B cell (primary cell): ENCODE data around the gene GHR.

Experiments
- EZH2 ChIP-seq: IDR thresholded peaks from 2 replicates; pipeline ENCODE4 v1.6.1; 2012; ENCODE audit warnings: borderline replicate concordance, low read depth, mild to moderate bottlenecking, moderate library complexity, low read length; ENCODE audit not compliant: insufficient read depth, poor library complexity, severe bottlenecking
- TF ChIP-seq, protein P1 (sequence below): fragments of 200-600 bp; IDR thresholded peaks from one replicate; pipeline ENCODE4 v1.8.0; 2022; ENCODE audit warnings: antibody characterized with exemption, mild to moderate bottlenecking

DNA sequence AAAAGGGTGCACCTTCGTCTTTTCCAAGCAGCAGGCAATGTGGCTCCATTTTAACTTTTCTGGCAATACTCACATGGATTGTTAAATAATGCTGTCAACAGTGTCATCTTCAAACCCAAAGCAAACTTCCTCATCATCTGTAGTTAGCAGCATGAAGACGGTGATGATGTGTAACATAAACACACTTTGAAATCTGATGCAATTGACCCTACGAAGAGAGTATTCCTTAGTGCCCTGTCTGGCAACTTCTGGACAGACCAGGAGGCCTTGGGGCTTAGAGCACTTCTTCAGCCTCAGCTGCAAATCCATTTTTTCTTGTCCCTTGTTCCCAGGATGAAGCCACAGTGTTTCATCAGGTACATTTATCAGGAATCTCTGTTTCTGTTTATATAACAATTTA is 149.1 kb downstream of the GHR start:
- TF ChIP-seq, protein P1, sequence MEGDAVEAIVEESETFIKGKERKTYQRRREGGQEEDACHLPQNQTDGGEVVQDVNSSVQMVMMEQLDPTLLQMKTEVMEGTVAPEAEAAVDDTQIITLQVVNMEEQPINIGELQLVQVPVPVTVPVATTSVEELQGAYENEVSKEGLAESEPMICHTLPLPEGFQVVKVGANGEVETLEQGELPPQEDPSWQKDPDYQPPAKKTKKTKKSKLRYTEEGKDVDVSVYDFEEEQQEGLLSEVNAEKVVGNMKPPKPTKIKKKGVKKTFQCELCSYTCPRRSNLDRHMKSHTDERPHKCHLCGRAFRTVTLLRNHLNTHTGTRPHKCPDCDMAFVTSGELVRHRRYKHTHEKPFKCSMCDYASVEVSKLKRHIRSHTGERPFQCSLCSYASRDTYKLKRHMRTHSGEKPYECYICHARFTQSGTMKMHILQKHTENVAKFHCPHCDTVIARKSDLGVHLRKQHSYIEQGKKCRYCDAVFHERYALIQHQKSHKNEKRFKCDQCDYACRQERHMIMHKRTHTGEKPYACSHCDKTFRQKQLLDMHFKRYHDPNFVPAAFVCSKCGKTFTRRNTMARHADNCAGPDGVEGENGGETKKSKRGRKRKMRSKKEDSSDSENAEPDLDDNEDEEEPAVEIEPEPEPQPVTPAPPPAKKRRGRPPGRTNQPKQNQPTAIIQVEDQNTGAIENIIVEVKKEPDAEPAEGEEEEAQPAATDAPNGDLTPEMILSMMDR: no peak
- no peak for TF ChIP-seq EZH2
